GM12801 (cell line): ENCODE data around the gene STK4.

Experiments
- TF ChIP-seq, protein P1 (sequence below): IDR thresholded peaks from one replicate; pipeline ENCODE4 v1.5.1; 2011; ENCODE audit warnings: control low read depth; ENCODE audit not compliant: insufficient read length; ENCODE audit errors: extremely low read depth

Gene STK4

DNA sequence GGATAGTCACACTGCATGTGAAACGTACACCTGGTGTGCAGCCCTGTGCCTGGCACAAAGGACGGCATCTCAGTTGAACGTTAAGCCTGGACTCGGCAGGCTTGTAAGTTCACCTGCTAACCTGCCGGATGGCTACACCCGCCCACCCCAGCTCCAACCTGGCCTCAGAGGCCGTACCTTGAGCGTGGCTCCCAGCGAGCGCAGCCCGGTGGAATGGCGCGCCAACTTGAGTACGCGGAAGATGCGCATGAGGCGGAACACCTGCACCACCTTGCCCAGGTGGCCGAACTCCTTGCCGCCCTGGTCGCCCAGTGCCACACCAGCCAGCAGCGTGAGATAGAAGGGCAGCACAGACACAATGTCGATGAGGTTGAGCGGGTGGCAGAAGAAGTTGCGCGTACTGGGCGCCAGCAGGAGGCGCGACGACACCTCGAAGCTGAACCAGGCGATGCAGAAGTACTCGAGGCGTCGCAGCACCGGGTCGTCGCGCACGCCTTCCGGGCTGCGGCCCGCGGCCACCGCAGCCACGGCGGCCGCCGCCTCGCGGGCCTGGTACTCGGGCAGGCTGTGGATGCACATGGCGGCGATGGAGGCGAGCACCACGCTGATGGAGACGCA is 131.3 kb downstream of the STK4 start:
- TF ChIP-seq, protein P1, sequence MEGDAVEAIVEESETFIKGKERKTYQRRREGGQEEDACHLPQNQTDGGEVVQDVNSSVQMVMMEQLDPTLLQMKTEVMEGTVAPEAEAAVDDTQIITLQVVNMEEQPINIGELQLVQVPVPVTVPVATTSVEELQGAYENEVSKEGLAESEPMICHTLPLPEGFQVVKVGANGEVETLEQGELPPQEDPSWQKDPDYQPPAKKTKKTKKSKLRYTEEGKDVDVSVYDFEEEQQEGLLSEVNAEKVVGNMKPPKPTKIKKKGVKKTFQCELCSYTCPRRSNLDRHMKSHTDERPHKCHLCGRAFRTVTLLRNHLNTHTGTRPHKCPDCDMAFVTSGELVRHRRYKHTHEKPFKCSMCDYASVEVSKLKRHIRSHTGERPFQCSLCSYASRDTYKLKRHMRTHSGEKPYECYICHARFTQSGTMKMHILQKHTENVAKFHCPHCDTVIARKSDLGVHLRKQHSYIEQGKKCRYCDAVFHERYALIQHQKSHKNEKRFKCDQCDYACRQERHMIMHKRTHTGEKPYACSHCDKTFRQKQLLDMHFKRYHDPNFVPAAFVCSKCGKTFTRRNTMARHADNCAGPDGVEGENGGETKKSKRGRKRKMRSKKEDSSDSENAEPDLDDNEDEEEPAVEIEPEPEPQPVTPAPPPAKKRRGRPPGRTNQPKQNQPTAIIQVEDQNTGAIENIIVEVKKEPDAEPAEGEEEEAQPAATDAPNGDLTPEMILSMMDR: no peak

DNA sequence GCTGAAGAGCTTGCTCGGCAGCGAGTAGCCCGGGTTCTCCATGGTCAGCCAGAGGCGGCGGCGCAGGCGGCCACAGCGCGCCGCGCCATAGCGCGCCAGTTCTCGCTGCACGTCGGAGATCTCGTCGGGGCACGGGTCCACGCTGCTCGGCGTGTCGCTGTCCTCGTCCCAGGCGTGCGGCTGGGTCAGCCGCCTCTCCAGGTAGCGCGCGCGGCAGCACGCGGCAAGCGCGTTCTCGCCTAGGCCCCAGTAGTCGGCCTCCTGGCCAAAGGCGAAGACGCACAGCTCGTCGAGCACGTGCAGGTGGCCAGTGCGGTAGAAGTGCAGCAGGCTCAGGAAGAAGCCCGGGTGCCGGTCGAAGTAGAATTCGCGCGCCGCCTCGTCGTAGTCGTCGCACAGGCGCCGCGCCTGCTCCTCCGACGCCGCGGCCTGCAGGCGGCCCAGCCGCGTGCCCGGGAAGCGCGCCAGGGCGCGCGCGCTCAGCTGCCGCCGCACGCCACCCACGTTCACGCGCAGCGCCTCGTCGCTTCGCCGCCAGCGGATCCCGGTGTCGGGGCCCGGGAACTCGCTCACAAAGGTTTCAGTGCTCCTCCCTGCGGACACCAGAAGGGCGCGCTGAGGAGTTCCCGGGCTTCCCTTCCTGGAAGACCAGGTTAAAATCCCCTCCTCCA is 131.9 kb downstream of the STK4 start:
- TF ChIP-seq, protein P1: no peak

DNA sequence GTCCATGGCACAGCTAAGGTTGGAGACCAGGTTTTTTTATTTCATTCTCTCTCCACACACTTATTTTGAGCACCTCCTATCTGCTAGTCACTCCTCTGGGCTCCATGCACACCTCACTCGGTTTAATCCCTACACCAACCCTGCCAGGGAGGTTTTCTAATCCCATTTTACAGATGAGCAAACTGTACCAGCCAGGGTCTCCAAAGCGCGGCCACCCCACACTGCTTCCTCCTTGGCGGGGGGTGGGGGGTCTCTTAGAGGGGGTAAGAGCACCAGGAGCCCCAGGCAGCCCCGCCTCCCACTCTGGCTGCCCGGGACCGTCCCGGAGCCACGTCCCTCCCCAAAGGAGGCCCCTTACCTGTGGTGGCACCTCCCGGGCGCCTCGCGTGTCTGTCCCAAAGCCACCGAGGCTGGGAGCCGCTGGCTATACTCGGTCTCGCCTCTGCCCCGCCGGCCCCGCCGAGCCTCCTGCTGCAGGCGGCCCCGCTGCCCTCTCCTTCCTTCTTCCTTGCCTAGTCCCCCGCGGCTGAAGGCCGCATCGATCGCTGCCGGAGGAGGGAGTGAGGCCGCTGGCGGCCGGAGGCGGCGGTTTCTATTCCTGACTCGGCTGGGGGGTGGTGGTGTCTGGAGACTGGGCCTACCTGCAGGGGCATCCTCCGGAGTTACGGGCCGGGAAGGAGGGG is 134.4 kb downstream of the STK4 start, which contains the start of gene KCNS1:
Gene KCNS1, minus strand, starts transcription at position 565 of the 683 bp plus-strand sequence. CDS start 1,891 bp downstream, outside the sequence.
- TF ChIP-seq, protein P1: no peak

DNA sequence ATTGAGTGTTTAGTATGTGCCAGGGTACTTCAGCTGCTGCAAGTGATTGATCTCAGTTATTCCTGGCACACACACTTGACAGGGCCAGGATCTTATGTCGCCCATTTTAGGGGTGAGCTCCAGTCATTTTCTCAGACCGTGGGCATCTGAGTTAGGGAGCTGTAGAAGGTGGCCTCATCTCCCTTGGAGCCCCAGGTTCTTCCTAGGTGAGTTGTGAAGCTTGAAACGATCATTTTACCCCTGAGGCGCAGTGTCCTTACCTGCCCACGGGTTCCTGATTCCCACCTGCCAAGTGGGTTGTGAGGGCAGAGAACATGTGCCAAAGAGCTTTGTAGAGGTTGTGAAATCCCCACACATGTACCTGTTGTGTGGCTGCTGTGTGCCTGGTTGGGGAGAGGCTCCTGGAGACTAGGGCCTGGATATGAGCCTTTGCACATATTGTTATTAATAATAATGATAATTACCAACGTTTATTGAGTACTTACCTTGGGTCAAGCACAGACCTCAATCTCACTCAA is 135.1 kb downstream of the STK4 start:
- TF ChIP-seq, protein P1: no peak

DNA sequence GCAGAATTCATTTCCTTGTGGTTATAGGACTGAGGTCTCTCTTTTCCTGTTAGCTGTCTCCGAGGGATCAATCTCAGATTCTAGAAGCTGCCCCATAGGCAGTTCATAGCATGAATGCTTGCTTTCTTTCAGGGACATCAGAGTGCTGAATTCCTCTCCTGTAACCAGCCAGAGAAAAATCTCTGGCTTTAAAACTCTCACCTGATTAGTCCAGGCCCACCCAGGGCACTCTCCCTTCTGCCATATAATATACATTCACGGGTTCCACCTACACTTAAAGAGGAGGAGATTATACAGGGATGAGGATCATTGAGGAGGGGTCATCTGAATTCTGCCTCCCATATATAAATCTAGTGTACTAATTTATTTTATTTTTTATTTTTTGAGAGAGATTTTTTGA is 136.8 kb downstream of the STK4 start:
- TF ChIP-seq, protein P1: no peak

DNA sequence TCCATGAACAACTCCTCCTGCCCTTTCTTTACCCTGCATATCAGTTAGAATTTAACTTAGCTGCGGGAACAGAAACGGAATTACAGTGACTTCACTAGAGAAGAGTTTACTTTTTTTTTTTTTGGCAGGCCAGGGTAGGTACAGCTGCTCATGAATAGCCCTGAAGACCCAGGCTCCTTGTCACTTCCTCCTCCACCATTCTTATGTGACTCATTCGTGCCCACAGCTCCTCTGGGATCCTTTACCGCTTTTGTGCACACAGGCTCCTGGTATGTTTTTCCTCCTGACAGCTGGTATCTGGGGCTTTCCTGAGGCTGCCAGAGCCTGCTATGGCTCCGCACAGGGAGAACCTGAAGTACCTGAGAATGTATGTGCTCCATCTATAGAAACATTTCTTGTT is 138.5 kb downstream of the STK4 start:
- TF ChIP-seq, protein P1: no peak

DNA sequence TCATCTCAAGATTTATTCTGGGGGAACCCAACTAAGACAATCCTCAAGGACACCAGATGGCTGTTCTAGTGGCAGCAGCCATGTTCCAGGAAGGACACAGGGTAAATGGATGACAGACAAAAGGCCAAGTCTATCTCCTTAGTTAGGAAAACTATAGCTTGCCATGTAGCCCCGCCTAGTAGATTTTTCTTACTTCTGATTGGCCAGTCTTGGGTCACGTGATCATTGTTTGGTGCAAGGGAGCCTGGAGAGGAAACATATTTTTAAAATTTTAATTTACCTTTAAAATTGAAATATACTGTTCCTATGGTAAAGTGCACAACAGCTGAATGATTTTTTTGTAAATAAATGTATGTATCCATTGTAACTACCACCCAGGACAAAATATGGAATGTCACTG is 139.0 kb downstream of the STK4 start:
- TF ChIP-seq, protein P1: no peak
